HAP-1 (cell line): ENCODE results near the gene PSMD6.

ENCODE experiments used
- DNase-seq, 2 experiments: peaks; one replicate each; pipeline ENCODE4 v3.0.0-alpha.2; 2016 to 2020; ENCODE audit warnings: low spot score in 2 of 2
- H3K27me3 ChIP-seq: fragments of 250-450 bp; sonication (Bioruptor Pico); 2 replicates; pipeline ENCODE4 v1.5.1; 2020; ENCODE audit warnings: low read depth, mild to moderate bottlenecking, moderate library complexity
- H3K36me3 ChIP-seq: fragments of 250-450 bp; sonication (Bioruptor Pico); replicated peaks from 2 replicates; pipeline ENCODE4 v1.5.1; 2020; ENCODE audit warnings: mild to moderate bottlenecking
- H3K4me1 ChIP-seq: fragments of 250-450 bp; sonication (Bioruptor Pico); 2 replicates; pipeline ENCODE4 v1.5.1; 2020; ENCODE audit warnings: mild to moderate bottlenecking
- H3K4me3 ChIP-seq: fragments of 250-450 bp; sonication (Bioruptor Pico); 2 replicates; pipeline ENCODE4 v1.5.1; 2020; ENCODE audit warnings: mild to moderate bottlenecking, moderate library complexity
- H3K9me3 ChIP-seq: fragments of 250-450 bp; sonication (Bioruptor Pico); 2 replicates; pipeline ENCODE4 v1.5.1; 2020; ENCODE audit warnings: mild to moderate bottlenecking, moderate library complexity
- in situ Hi-C: fragments of 300-500 bp; cut with MboI; formaldehyde crosslinking; loops from 3 replicates; pipeline ENCODE4 v1.14.3; 2020; ENCODE audit warnings: low sequenced_read_pairs, inconsistent platforms, mixed read lengths

PSMD6 gene

GRCh38 chr3:64011685-64012084, 11.6 kb downstream of the PSMD6 start:
- peaks cover 92% of the 10 kb centered on the region for H3K36me3 ChIP-seq
- in situ Hi-C loops, result no loop called here

GRCh38 chr3:64010199-64010598, 13.1 kb downstream of the PSMD6 start:
- Histone ChIP-seq H3K27me3 (no peaks in the 10 kb centered on the region), H3K4me3 (no peak overlapping the region), H3K4me1 (no peaks in the 10 kb centered on the region), H3K9me3 (no peaks in the 10 kb centered on the region), H3K36me3 (peaks cover 92% of the 10 kb centered on the region)
- no peak for DNase-seq
- in situ Hi-C loops, result no loop called here

More at GRCh38 chr3:64011685-64012084, 11.6 kb downstream of the PSMD6 start:
- H3K27me3 ChIP-seq, result no peaks in the 10 kb centered on the region
- no peaks in the 10 kb centered on the region for H3K9me3 ChIP-seq
- no peaks in the 10 kb centered on the region for H3K4me1 ChIP-seq
- DNase-seq, result no peak
- no peak overlapping the region for H3K4me3 ChIP-seq

GRCh38 chr3:64009528-64009927, 13.8 kb downstream of the PSMD6 start:
- no peaks in the 10 kb centered on the region for H3K9me3 ChIP-seq
- H3K27me3 ChIP-seq, result no peaks in the 10 kb centered on the region
- H3K4me3 ChIP-seq, result no peak overlapping the region
- H3K36me3 ChIP-seq, result peaks cover 91% of the 10 kb centered on the region
- DNase-seq, result no peak
- in situ Hi-C loops, result no loop called here
- no peaks in the 10 kb centered on the region for H3K4me1 ChIP-seq

- H3K4me3 ChIP-seq, result no peak overlapping the region
- peaks cover 83% of the 10 kb centered on the region for H3K36me3 ChIP-seq
- no peaks in the 10 kb centered on the region for H3K4me1 ChIP-seq
- DNase-seq, result no peak
- no peaks in the 10 kb centered on the region for H3K9me3 ChIP-seq
- in situ Hi-C loops, result no loop called here
- no peaks in the 10 kb centered on the region for H3K27me3 ChIP-seq
Measured at GRCh38 chr3:64008487-64009351, 14.6 kb downstream of the PSMD6 start.

GRCh38 chr3:64008017-64008416, 15.3 kb downstream of the PSMD6 start:
- Histone ChIP-seq H3K27me3 (no peaks in the 10 kb centered on the region), H3K9me3 (no peaks in the 10 kb centered on the region), H3K36me3 (peaks cover 76% of the 10 kb centered on the region), H3K4me1 (no peaks in the 10 kb centered on the region), H3K4me3 (no peak overlapping the region)
- DNase-seq, result no peak
- in situ Hi-C loops, result no loop called here

- no peaks in the 10 kb centered on the region for H3K27me3 ChIP-seq
- no peaks in the 10 kb centered on the region for H3K9me3 ChIP-seq
- in situ Hi-C loops, result no loop called here
- H3K4me3 ChIP-seq, result no peak overlapping the region
- H3K4me1 ChIP-seq, result peaks cover 7% of the 10 kb centered on the region
- DNase-seq, result no peak
- peaks cover 40% of the 10 kb centered on the region for H3K36me3 ChIP-seq
Measured at GRCh38 chr3:64003589-64003988, 19.7 kb downstream of the PSMD6 start.

- Histone ChIP-seq H3K4me3 (no peak overlapping the region), H3K27me3 (no peaks in the 10 kb centered on the region), H3K4me1 (peaks cover 7% of the 10 kb centered on the region), H3K9me3 (no peaks in the 10 kb centered on the region), H3K36me3 (peaks cover 27% of the 10 kb centered on the region)
- in situ Hi-C loops, result no loop called here
- no peak for DNase-seq
Measured at GRCh38 chr3:64002233-64002632, 21.1 kb downstream of the PSMD6 start.

- DNase-seq, result peak; percentile 25 to 55
- in situ Hi-C loops, result no loop called here
- H3K4me3 ChIP-seq, result no peak overlapping the region
- peaks cover 22% of the 10 kb centered on the region for H3K36me3 ChIP-seq
- H3K27me3 ChIP-seq, result no peaks in the 10 kb centered on the region
- H3K4me1 ChIP-seq, result peaks cover 7% of the 10 kb centered on the region
- H3K9me3 ChIP-seq, result no peaks in the 10 kb centered on the region
Measured at GRCh38 chr3:64000453-64001055, 22.7 kb downstream of the PSMD6 start.

GRCh38 chr3:63998852-63999754, 24.2 kb downstream of the PSMD6 start:
- Histone ChIP-seq H3K27me3 (no peaks in the 10 kb centered on the region), H3K36me3 (peaks cover 24% of the 10 kb centered on the region), H3K9me3 (no peaks in the 10 kb centered on the region), H3K4me3 (no peak overlapping the region), H3K4me1 (peaks cover 7% of the 10 kb centered on the region)
- no peak for DNase-seq
- in situ Hi-C loops, result loop anchor here (10.0 kb wide), 1 partner anchor 644 kb away; no protein-coding TSS in a partner anchor

- Histone ChIP-seq H3K4me3 (no peak overlapping the region), H3K36me3 (peaks cover 39% of the 10 kb centered on the region), H3K4me1 (no peaks in the 10 kb centered on the region), H3K9me3 (no peaks in the 10 kb centered on the region), H3K27me3 (no peaks in the 10 kb centered on the region)
- in situ Hi-C loops, result loop anchor here (10.0 kb wide), 1 partner anchor 640 kb away; no protein-coding TSS in a partner anchor
- DNase-seq, result no peak
Measured at GRCh38 chr3:63995086-63995485, 28.2 kb downstream of the PSMD6 start.

- peak; percentile 68 to 72 for DNase-seq
- H3K4me1 ChIP-seq, result no peaks in the 10 kb centered on the region
- peaks cover 53% of the 10 kb centered on the region for H3K36me3 ChIP-seq
- H3K27me3 ChIP-seq, result no peaks in the 10 kb centered on the region
- no peaks in the 10 kb centered on the region for H3K9me3 ChIP-seq
- H3K4me3 ChIP-seq, result no peak overlapping the region
- in situ Hi-C loops, result loop anchor here (10.0 kb wide), 1 partner anchor 639 kb away; no protein-coding TSS in a partner anchor
Measured at GRCh38 chr3:63993653-63994079, 29.6 kb downstream of the PSMD6 start.

- Histone ChIP-seq H3K36me3 (peaks cover 63% of the 10 kb centered on the region), H3K27me3 (no peaks in the 10 kb centered on the region), H3K4me1 (no peaks in the 10 kb centered on the region), H3K9me3 (no peaks in the 10 kb centered on the region), H3K4me3 (no peak overlapping the region)
- in situ Hi-C loops, result loop anchor here (10.0 kb wide), 1 partner anchor 638 kb away; no protein-coding TSS in a partner anchor
- no peak for DNase-seq
Measured at GRCh38 chr3:63992516-63993209, 30.6 kb downstream of the PSMD6 start.

GRCh38 chr3:63991666-63992065, 31.6 kb downstream of the PSMD6 start:
- H3K27me3 ChIP-seq, result no peaks in the 10 kb centered on the region
- no peak overlapping the region for H3K4me3 ChIP-seq
- H3K9me3 ChIP-seq, result no peaks in the 10 kb centered on the region
- H3K4me1 ChIP-seq, result no peaks in the 10 kb centered on the region
- H3K36me3 ChIP-seq, result peaks cover 64% of the 10 kb centered on the region
- in situ Hi-C loops, result loop anchor here (10.0 kb wide), 1 partner anchor 637 kb away; no protein-coding TSS in a partner anchor
- no peak for DNase-seq
